Stimulated activated naive B cell treated with anti-CD40 and anti-IgM and Interleukin-4, amounts not matched to agents 10 μg/mL and 1 μg/mL and 100 μg/mL, for 72 hours (primary cell): Measurements from ENCODE around the gene KRTAP13-4.

Experiments
- ATAC-seq, 2 donors: fragments of 150-1000 bp; cut with Tn5 transposase; replicated peaks; 2 replicates each; pipeline ENCODE4 v1.10.0; 2021; ENCODE audit warnings: moderate library complexity in 1 of 2
- DNase-seq: peaks from one replicate; pipeline ENCODE4 v3.0.0; 2021
- H3K27ac Mint-ChIP-seq: one replicate; pipeline ENCODE4 v1.8.0; 2022; ENCODE audit warnings: mild to moderate bottlenecking, mixed read lengths
- H3K27me3 Mint-ChIP-seq, 2 donors: one replicate each; pipeline ENCODE4 v1.8.0; 2022; ENCODE audit warnings: mixed read lengths in 2 of 2
- H3K36me3 Mint-ChIP-seq, 2 donors: one replicate each; pipeline ENCODE4 v1.8.0; 2022; ENCODE audit warnings: mixed read lengths in 2 of 2, mild to moderate bottlenecking in 1 of 2
- H3K4me1 Mint-ChIP-seq, 2 donors: one replicate each; pipeline ENCODE4 v1.8.0; 2022; ENCODE audit warnings: mixed read lengths in 2 of 2, mild to moderate bottlenecking in 1 of 2
- H3K4me3 Mint-ChIP-seq, 2 donors: one replicate each; pipeline ENCODE4 v1.8.0; 2022; ENCODE audit warnings: mild to moderate bottlenecking in 2 of 2, mixed read lengths in 2 of 2, moderate library complexity in 1 of 2
- H3K9me3 Mint-ChIP-seq, 2 donors: one replicate each; pipeline ENCODE4 v1.8.0; 2022; ENCODE audit warnings: mixed read lengths in 2 of 2, mild to moderate bottlenecking in 1 of 2

Gene KRTAP13-4

GRCh38 chr21:30448514-30448913 is 18.5 kb downstream of the KRTAP13-4 start:
- no peak for DNase-seq
- no peak overlapping the region for H3K4me3 Mint-ChIP-seq
- peaks cover 0 to 2% of the 10 kb centered on the region in 2 donors for H3K9me3 Mint-ChIP-seq
- no peaks in the 10 kb centered on the region for H3K4me1 Mint-ChIP-seq
- no peaks in the 10 kb centered on the region for H3K27me3 Mint-ChIP-seq
- no peak for ATAC-seq
- no peak overlapping the region for H3K27ac Mint-ChIP-seq
- H3K36me3 Mint-ChIP-seq, result no peaks in the 10 kb centered on the region

GRCh38 chr21:30463713-30464112 is 33.7 kb downstream of the KRTAP13-4 start:
- Mint-ChIP-seq H3K9me3 (no peaks in the 10 kb centered on the region), H3K27me3 (peaks cover 0 to 4% of the 10 kb centered on the region in 2 donors), H3K4me1 (no peaks in the 10 kb centered on the region), H3K4me3 (no peak overlapping the region), H3K36me3 (no peaks in the 10 kb centered on the region), H3K27ac (no peak overlapping the region)
- DNase-seq, result no peak
- no peak for ATAC-seq

GRCh38 chr21:30468900-30469714 is 39.1 kb downstream of the KRTAP13-4 start:
- Mint-ChIP-seq H3K27me3 (peaks cover 0 to 4% of the 10 kb centered on the region in 2 donors), H3K36me3 (no peaks in the 10 kb centered on the region), H3K9me3 (peaks cover 3 to 4% of the 10 kb centered on the region in 2 donors), H3K4me1 (no peaks in the 10 kb centered on the region), H3K4me3 (no peak overlapping the region), H3K27ac (no peak overlapping the region)
- ATAC-seq (no peak), DNase-seq (no peak)

GRCh38 chr21:30478004-30478403 is 48.0 kb downstream of the KRTAP13-4 start:
- Mint-ChIP-seq H3K9me3 (no peaks in the 10 kb centered on the region), H3K36me3 (no peaks in the 10 kb centered on the region), H3K27ac (no peak overlapping the region), H3K27me3 (no peaks in the 10 kb centered on the region), H3K4me1 (no peaks in the 10 kb centered on the region), H3K4me3 (no peak overlapping the region)
- no peak for ATAC-seq
- no peak for DNase-seq

GRCh38 chr21:30479259-30479658 is 49.2 kb downstream of the KRTAP13-4 start:
- Mint-ChIP-seq H3K4me1 (no peaks in the 10 kb centered on the region), H3K27me3 (no peaks in the 10 kb centered on the region), H3K27ac (no peak overlapping the region), H3K36me3 (no peaks in the 10 kb centered on the region), H3K4me3 (no peak overlapping the region), H3K9me3 (no peaks in the 10 kb centered on the region)
- no peak for ATAC-seq
- no peak for DNase-seq

GRCh38 chr21:30480145-30480544 is 50.1 kb downstream of the KRTAP13-4 start, which contains the start of gene KRTAP19-1:
Gene KRTAP19-1 (minus strand): TSS chr21:30480367. CDS start chr21:30480317, 50 bp downstream.
- DNase-seq (no peak), ATAC-seq (no peak)
- no peaks in the 10 kb centered on the region for H3K36me3 Mint-ChIP-seq

More at GRCh38 chr21:30480145-30480544, 50.1 kb downstream of the KRTAP13-4 start, which contains the start of gene KRTAP19-1:
- H3K27me3 Mint-ChIP-seq, result no peaks in the 10 kb centered on the region
- H3K27ac Mint-ChIP-seq, result no peak within 1 kb of the TSS
- H3K4me1 Mint-ChIP-seq, result no peaks in the 10 kb centered on the region
- no peak within 1 kb of the TSS for H3K4me3 Mint-ChIP-seq
- H3K9me3 Mint-ChIP-seq, result peaks cover under 1% of the 10 kb centered on the region in 2 donors
